Measurements from ENCODE around the gene ATP5PD.
"Not testable (repeated sequence)": the region's sequence is repeated elsewhere in the genome, so short reads cannot be mapped to it uniquely, and the experiment has no call there.

ATP5PD gene

DNA sequence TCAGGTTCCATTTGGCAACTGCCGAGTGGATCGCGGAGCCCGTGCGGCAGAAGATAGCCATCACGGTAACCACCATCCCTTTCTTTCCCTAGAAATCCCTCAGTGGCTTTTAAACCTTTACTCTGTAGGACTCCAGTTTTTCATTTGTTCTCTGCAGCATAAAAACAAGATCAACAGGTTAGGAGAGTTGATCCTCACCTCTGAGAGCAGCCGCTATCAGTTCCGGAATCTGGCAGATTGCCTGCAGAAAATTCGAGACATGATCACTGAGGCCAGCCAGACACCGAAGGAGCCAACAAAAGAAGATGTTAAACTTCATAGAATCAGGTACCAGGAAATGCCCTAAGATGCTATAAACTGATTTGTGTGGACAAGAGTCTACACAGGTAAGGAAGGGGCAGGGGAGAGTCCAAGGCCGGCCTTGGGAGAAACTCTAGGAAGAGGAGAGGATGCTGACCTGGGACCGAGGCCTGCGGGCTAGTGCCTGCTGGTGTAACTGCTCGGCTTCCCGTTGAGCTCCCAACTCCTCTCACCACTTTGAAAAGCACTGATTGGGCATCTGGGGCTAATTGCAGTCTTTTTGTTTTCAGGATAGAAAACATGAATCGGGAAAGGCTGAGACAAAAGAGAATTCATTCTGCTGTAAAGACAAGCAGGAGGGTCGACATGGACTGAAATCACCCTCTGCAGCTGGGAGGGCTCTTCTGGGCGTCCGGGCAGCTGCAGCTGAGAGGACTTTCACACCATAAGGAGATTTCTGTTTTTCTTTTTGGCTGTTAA, 26.2 kb downstream of the ATP5PD start:
- DNase-seq (ENCODE audit: low read depth), result no peak

DNA sequence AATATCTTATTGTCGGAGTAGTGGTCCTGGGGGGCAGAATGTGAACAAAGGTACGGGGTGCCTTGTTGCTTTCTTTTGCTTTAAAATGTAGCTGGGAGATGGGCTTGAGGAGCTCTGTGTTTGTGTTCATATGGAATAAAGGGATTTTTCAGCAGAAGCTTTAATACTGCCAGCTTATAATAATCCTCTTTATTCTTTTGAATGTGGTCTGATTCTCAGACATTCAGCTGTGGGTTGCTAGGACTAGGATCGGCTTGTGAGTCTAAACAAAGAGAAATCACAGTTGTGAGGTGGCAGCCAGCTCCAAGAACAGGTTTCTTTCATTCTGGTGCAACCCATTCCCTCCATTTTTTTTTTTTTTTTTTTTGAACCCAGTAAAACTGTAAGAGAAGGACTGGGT, 27.1 kb downstream of the ATP5PD start:
- no peak for DNase-seq (ENCODE audit: low read depth)

- no peak for DNase-seq (ENCODE audit: low read depth)
Measured at GRCh38 chr17:75019146-75019545, 27.6 kb downstream of the ATP5PD start.

DNA sequence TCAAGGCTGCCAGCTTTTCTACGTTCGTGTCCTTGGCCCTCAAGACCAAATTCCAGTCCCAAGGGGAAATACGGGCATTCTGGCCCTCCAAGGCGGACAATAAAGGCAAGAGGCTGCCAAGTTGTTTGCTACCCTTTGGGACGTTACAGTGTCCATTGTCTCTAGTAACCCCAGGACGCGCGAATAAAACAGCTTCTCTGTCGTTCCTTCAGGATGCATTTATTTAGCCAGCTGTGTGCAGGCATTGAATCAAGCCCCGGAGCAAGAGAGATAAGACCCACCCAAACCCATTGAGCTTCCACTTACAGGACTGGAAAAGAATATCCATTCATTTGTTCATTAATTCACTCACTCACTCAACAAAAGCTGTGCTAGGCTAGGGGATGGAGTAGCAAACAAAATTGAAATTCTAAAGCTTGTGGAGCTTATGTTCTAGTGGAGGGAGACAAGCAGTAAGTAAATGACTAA, 33.6 kb downstream of the ATP5PD start:
- DNase-seq (ENCODE audit: low read depth), result no peak

- DNase-seq (ENCODE audit: low read depth), result peak; percentile 58
Measured at GRCh38 chr17:75012346-75013091, 34.2 kb downstream of the ATP5PD start, which contains the start of gene MRPL58. TSS of gene MRPL58 (plus strand) at chr17:75012670. CDS start at chr17:75012687, 17 bp downstream.

DNA sequence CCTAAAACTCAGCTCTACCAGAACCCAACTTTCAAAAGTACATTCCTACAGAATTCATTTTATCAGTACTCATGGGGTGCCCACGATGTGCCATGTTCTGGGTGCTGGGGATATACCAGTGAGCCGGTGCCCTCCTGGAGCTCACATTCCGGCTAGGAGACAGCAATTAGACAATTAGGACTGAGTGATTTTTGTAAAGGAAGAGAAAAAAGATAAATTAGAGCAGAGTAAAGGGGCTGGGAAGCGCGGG, 34.7 kb downstream of the ATP5PD start:
- no peak for DNase-seq (ENCODE audit: low read depth)

DNA sequence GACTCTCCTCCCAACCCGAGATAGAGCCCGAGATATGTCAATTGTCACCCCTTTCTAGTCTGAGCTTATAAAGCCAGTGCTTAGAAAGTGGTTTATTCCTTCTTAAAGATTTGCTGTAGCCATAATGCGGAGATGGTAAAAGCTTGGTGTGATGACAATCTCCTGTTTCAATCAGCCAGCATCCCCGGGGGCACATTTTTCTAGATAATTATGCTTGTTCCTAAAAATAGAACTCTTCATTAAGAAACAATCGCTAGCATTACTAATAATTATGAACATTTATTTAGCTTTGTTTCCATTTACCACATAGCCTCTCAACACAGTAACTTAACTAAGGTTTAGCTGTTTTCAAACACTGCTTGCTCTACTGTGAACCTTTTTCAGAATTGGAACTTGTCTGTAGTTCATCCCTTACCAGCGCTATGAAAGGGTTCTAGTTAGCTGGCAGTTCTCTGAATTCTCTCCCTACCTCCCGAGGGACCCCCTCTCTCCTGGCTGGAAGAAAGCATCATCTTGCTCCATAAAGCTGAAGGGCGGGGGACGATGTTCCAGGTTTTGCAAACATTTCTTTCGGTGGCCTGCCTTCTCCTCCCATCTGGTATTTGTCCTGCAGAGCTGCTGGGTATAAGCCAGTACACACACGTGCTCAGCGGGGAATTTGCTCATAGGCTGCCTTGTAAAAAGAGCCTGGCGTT, 35.2 kb downstream of the ATP5PD start:
- DNase-seq (ENCODE audit: low read depth), result no peak

GRCh38 chr17:75010683-75011400, 35.9 kb downstream of the ATP5PD start:
- no peak for DNase-seq (ENCODE audit: low read depth)

- DNase-seq (ENCODE audit: low read depth), result no peak
Measured at GRCh38 chr17:75009139-75009724, 37.5 kb downstream of the ATP5PD start.

- no peak for DNase-seq (ENCODE audit: low read depth)
Measured at GRCh38 chr17:75008373-75008772, 38.4 kb downstream of the ATP5PD start.

GRCh38 chr17:75006653-75007052, 40.1 kb downstream of the ATP5PD start:
- no peak for DNase-seq (ENCODE audit: low read depth)

- DNase-seq (ENCODE audit: low read depth), result not testable (repeated sequence)
Measured at GRCh38 chr17:75006084-75006483, 40.7 kb downstream of the ATP5PD start.

- no peak for DNase-seq (ENCODE audit: low read depth)
Measured at GRCh38 chr17:75005291-75005690, 41.5 kb downstream of the ATP5PD start.

- DNase-seq (ENCODE audit: low read depth), result no peak
Measured at GRCh38 chr17:75004371-75004770, 42.4 kb downstream of the ATP5PD start.

- DNase-seq (ENCODE audit: low read depth), result no peak
Measured at GRCh38 chr17:75003957-75004355, 42.8 kb downstream of the ATP5PD start.

GRCh38 chr17:75003070-75003956, 43.5 kb downstream of the ATP5PD start:
- DNase-seq (ENCODE audit: low read depth), result no peak

GRCh38 chr17:75001915-75002843, 44.6 kb downstream of the ATP5PD start:
- no peak for DNase-seq (ENCODE audit: low read depth)

GRCh38 chr17:74999523-74999922, 47.2 kb downstream of the ATP5PD start:
- DNase-seq (ENCODE audit: low read depth), result no peak

DNA sequence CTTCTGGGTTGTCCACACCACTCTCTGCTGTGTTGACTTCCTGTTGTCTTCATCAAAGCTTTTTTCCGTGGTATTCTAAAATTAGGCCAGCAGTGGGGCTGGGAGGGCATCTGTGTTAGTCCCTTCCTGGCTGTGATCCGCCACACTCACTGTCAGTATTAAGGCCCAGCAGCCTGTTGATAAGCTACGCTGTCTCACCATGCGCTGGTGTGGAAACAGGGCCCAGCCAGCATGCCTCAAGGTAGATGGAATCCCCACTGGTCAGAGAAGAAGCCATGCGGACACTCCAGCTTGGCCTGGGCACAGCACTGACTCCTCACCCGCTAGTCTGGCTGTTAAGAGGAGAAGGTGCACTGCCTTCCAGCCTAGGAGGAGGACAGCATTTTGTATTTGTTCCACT, 48.0 kb downstream of the ATP5PD start:
- no peak for DNase-seq (ENCODE audit: low read depth)

DNA sequence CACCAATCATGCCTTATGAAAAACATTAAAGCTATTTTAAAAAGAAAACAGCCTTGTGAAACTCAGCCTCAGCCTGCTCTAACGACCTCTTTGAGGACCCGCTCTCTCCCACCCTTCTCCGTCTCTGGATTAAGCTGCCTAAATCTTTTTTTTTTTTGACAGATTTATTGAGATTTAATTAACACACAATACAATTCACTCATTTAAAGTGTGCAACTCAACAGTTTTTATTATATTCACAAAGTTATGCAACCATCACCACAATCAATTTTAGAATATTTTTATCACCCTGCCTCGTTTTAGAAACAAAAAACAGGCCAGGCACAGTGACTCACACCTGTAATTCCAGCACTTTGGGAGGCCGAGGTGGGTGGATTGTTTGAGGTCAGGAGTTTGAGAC, 50.9 kb downstream of the ATP5PD start:
- DNase-seq (ENCODE audit: low read depth), result no peak

Measured in GM04504 (cell line).